ENCODE results near the gene A3GALT2.

Gene A3GALT2

DNA sequence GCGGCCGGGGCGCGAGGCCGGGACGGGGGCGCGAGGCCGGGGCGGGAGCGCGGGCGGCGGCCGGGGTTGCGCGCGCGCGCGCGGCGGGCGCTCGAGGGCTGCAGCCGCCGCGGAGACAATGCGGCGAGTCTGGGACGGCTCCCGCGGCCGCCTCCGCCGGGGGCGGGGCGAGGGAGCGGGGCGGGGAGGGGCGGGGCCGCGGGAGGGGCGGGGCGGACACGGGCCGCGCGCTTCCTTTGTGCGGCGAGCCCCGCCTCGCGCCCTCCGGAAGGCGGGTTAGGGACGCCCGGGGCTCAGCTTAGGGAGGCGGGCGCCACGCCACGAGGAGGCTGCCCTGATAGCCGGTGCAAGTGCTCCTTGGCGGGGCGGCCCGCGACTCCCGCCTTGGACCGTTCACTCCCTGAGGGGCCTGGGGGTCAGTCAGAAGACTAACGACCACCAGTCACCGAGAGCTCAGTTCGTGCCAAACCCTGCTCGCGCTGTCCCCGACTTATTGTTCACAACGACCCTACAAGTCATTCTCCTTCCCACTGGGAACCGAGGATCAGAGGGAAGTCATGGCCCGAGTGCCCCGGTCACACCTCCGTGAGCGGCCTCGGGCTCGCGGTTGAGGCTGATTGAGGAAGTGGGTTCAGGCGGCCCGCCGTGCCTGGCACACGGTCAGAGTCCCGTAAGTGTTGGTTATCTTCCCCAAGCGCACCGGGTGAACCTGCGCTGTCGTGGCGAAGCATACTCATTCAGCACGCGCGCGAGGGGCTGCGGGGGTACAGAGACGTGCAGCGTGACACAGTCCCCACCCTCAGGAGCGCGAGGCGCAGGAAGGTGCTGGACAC lies 29.1 kb upstream of the A3GALT2 start:
- peak; percentile 92 for DNase-seq

DNA sequence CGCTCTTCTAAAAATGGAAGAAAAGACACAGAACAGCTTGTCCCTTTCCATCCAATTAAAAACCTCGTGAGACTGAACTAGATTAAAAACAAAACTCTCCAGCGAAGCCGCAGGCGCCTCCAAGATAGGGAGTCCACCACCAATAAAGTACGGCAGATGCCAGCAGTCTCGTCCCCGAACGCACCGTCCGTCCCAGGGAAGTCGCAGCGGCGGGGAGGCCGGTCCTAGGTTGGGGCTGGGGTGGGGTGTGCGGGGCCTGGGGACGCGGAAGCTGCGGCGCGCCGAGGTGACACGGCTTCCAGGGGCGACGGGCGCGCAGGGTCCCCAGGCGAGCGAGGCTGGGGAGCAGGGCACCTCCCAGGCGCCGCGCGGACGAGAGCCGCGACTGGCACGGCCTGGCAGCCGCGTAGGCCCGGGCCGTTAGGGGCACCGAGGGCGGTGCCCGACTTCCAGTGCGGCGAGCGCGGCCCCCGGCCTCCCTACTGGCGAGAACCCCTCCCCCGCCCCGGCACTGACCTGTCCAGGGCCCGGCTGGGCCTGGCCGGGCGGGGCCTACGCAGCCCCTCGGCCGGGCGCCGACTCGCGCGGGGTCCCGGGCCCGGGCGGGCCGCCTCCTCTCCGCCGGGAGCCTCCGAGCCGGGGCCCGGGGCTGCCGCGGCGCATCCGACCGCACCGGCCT lies 28.3 kb upstream of the A3GALT2 start:
- DNase-seq = peak; percentile 62

DNA sequence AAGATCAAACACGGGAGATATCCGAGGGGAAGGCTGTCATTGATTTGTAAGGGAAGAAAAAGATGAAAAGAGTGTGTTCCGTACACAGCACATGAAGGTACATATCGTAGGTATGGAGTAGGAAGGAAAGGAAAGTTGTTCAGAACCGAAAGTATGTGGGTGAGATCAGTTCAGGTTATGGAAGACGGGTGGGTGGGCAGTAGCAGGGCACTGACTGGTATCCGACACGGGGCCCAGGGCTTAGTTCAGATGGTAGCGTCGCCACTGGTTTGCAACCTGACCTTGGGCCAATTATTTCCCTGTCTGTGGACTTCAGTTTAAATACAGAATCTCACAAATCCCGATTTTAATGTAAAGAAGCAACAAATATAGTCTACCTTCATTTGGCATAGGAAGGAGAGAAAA lies 27.8 kb upstream of the A3GALT2 start:
- no peak for DNase-seq

DNA sequence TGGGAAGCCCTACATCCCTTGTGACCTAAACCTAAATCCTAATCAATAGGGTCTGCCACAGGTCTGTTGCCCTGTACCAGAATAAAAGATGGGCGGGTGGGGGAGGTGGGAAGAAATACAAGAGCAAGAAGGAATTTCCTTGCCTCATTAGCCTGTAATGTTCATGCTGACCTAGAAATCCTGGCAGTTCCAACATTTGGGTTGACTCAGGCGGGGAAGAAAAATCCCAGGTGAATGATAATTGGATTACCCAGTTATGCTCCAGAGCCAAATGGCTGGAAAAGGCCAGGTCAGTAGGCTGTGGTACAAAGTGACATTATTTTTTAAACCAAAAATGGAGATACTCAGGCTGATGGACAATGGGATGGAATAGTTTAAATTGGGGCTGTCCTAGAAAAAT lies 27.3 kb upstream of the A3GALT2 start:
- no peak for DNase-seq

DNA sequence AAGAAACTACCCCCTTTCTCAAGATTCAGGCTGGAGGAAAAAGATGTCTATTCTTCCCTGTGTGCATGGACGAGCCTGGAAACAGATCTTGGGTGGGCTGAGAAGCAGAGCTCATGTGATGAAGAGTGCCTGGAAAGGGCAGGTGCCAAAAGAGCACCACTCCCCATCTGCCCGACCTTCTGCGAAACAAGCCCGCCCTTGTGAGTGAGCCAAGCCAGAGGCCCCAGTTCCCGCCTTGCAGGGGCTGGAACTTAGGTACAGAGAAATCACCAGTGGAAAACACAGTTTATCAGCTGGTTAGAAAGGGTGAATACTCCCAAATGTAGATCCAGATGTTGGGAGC lies 26.7 kb upstream of the A3GALT2 start:
- DNase-seq = peak; percentile 78

DNA sequence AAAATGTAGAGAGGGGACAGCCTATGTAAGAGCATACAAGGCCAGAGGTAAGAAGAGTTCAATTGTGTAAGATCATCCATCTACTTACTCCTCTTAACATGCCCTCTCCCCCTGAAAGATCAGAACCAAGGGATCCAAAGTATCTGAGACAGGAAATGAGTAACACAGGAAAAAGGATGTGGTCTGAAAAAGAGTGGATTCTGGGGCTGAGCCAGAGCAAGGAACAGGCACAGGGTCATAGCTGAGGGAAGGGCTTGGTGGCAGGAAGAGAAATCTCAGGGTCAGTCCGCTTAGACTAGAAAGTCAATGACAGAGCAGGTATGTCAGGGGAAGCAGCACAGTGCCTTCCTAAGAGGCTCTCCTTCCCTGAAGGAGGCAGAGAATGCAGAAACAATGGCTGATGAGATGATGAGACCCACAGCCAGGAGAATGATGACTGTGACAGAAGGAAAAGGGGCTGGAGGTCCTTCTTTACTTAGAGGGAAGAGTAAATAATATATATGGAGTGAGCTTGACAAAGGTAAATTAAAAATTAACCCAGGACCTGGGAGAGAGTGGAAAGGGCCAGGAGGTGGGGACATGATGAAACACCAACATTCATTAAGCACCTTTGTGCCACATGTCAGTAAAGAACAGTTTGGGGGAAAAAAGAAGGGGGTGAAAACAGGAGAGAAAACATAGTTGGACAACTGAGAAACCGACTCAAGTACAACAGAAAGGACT lies 26.2 kb upstream of the A3GALT2 start:
- DNase-seq = peak; percentile 63

DNA sequence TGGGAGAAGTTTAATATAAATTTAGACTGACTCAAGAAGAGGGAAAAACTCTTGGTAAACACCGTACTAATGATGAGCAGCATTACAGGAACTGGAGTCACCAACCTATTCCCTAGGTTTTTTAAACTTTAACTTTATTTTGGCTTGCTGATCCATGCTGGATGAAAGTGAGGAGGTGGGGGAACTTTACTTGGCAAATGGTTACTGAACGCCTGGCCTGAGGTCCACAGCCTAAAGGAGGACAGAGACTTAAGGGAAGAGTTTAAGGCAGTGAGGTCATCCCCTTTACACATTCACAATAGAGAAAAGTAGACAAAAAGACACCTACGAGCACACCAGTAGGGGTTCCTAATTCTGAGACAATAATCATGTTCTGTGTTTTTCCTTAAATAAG lies 25.6 kb upstream of the A3GALT2 start:
- DNase-seq = no peak

DNA sequence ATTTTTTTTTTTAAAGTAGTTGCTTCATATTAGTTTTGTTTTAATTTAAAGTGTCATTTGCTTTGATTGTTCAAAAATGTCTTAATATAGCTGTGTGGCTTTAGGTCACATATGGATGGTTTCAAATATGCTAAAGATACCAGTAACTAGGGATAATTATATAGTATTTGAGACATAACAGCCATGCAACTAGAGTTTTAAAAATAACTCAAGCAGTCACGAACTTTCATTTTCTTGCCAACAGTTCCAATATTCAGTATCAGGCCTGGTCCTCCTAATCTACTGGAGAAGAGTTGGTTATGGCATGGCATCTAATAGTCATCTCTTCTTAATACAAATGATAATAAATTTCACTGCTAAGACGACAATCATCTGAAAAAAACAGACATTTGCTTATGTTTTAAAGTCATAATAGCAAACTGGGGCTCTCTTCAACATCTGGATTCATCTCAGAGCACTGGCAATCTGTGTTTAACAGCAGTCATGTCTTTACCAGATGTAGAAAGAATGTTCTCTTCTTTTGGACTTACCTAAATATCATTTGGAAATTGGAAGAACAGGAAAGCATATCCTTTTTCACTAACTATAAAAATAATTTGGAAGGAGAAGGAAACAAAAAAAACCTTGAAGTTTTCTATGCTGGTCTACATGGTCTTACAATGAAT lies 24.1 kb upstream of the A3GALT2 start:
- no peak for DNase-seq

DNA sequence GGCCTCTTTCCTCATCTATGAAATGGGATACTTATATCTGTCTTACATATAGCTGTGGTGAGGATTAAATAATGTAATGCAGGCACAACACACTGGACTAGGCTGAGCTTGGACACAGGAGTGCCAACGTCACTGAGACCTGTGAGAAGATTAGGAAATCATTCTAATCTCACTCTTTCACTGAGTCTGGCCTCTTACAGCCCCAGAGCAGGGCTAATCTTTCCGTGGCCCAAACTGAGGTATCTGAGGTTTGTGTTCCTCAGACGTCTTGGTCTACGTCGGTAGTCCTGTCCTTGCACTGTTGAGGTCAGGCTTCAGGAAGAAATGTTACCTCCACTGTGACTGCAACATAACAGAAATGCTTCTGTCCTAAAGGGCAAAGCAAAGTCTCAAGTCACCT lies 22.6 kb upstream of the A3GALT2 start:
- DNase-seq = no peak

DNA sequence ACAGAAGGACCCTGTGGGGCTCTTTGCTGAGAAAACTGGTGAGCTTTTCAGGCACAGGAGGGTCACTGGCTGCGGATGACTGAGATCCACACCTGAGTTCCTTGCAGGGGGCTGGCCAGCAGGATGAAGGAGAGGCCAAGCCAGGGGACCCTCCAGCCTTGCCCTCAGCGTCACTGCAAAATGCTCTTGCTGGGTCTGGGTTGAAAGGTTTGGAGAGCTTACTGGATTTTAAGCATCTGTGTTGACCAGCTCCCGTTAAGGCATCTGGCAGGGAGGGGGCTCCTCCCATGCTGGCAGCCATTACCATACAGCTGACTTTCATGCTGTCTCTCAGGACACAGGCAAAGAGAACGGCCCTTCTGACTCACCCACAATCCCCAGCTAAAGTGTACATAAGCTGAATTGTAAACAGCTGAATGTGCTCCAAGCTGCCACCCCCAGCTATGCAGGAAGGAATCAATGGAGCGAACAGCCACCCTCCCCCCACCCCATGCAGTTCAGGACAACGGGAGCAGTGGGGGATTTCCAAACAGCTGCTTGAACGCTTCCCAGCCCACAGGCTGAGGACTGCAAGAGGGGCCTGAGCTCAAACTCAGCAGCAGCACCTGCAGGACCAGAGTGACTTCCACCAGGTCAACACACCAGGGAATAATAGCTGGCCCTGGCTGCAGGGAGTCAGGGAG lies 21.3 kb upstream of the A3GALT2 start:
- peak; percentile 87 for DNase-seq

DNA sequence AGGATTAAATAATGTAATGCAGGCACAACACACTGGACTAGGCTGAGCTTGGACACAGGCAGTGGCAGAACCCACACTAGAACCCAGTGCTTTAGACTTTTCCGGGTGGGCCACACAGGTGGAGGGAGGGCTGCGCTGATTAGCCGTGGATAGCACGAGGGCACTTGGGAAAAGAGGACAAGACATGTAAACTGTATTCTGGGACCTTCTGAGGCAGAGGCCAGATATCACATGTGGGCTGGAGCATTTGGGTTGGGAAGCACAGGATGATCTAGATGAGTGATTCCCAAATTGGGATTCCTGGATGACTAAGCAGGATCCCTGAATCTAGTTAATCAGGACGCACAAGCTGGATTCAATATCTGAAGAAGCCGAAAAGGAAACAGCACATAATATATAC lies 20.3 kb upstream of the A3GALT2 start:
- no peak for DNase-seq

DNA sequence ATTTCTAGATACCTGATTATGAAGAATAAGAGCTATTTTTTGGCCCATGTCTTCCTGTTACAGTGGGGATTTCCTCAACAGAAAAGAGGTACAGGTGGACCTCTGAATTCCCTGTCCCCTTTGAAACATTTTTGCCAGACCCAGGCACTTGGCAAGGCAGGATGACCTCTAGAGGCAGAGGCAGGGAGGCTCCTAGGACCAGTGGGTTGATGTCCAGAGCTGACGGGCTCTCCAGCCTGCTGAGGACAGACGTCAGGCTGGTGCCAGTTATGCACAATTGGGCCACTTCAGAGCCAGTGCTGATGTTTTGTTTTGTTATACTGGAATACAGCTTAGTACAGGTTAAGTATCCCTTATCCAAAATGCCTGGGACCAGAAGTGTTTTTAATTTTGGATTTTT lies 18.5 kb upstream of the A3GALT2 start:
- DNase-seq = no peak

DNA sequence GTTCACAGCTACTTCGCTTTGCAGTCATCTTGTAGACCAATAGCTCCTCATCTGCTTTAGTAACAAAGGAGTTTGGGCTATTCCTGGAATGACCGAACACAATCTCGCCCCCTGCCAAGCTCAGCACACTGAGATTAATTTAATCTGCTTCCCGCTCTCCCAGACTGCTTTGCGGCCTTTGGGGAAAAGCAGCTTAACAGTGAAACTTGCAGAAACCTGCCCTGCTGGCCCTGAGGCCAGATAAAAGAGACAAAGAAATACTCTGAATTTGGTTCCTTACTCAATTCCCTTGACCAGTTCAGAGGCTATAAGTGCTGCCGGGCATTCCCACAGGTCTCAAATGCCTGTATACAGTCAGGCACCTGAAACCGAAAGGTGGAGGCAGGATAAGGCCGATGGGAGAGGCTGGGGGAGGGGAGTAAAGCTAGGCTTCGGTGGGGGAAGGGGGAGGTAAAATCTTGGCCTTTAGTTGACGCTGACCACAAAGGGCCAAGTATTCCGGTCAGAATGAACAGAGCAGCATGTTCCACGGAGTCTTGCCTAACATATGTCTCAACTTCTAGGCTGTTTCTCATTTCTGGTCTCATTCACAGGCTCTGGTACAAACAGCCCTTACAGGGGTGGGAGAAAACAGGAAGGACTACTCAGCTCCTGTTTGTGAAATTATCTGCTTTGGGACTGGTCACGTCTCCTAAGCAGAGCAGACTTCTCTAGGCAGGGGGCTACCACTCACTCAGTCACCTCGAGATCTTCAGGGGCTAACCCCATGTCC lies 17.7 kb upstream of the A3GALT2 start:
- DNase-seq = peak; percentile 50

DNA sequence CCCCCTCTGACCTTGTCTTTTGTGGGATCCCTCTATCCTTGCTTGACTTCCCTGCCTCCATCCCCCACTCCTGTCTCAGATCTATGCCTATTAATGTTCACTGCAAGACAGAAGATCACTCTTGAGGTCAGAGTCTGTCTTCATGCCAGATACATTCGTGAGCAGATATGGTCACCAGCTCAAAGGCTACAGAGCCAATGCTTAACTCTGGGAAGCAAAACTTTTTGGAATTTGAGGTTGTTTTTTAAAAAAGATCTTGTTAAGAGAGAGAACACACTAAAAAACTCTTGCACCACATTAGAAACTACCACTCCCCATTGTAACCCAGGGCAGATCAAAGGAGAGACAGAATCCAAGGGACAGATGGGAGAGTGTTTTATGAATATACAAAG lies 17.1 kb upstream of the A3GALT2 start:
- no peak for DNase-seq

DNA sequence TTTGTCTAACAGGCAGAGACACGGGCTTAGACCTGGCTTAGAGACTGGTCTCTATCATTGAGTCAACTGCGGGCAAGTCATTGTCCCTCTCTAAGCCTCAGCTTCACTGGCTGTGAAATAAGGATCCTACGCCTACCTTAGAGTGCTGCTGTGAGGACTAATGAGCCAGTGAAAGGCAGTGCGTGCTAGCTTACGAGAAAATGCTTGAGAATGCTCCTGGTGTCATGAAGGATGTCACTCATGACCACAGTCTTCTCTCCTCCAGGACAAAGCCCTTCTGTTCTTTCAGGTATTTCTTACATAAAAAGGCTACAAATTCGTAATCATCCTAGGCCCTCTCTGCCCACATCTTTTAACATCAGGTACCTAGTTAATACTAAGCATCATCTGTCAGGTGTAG lies 16.5 kb upstream of the A3GALT2 start:
- no peak for DNase-seq

DNA sequence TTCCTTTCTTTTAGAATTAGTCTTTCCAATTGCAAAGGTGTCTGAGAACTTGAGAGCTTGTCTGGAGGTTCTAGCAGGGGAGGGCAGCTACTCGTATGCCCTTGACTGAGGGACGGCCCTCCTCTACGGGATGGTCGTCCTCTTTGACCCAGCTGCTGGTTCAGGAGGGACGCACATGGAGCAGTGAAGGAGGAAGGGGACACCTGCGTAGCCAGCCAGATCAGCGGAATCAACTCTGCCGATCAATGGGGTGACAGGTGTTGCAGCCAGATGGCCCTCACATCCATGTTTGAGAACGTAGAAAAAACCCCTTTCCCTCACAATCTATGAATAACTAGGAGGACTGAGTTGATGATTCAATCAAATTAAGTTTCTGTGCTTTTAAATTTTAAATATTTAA lies 15.7 kb upstream of the A3GALT2 start:
- no peak for DNase-seq

DNA sequence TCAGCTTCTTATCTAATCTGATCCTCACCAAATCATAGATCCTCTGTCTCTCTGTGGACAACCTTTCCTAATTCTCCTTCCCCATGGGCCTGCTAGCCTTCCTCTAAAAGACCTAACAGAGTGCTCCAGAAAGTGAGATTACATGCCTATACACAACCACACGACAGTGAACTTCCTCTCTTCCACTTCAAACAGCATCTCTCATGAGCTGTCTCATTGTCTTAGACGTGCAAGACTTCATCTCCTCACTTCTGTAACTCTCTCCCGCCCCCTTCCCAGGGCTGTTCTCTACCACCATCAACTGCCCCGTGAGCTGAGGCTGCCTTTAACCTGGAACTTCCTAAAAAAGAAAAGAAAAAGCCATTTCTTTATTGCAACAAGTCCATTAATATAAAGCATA lies 14.1 kb upstream of the A3GALT2 start:
- DNase-seq = no peak

DNA sequence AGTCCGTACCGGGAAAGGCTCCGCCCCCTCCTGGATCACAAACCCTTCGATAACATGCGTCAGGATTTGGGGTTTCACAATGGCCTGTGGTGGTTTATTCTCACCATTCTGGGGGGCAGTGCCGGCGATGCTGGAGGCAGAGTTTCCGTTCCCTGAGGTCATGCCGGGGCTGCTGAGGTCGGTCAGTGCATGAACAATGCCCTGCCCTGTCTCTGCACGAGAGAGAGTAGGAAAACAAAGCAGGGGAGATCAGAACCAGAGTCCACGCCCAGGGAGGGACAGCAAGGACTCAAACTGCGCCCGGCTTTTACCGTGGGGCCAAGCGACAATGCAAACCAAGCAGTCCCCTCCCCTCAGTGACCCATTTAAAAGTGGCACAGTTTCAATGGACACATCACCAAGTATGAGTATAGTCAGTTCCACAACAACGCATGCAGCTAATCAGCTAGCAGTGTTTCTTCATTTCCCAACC lies 13.2 kb upstream of the A3GALT2 start:
- DNase-seq = no peak

DNA sequence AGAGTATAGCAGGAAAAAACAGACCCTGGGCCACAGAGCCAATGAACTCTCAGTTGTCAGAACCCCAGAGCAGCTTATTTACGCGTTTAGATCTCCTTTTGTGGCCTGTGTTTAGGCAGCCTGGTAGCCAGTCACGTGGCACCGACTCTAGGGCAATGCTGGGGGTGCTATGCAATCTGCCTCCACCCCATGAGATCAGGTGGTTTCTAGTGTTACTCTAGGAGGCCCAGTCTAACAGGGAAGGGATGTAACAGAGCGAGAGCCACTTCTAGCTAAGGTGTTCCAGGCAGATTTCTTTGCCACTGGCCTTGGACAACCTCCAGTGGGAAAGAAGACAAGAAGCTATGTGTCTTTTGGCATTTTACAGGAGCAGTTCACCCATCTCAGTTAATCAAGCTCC lies 12.0 kb upstream of the A3GALT2 start:
- DNase-seq = no peak

DNA sequence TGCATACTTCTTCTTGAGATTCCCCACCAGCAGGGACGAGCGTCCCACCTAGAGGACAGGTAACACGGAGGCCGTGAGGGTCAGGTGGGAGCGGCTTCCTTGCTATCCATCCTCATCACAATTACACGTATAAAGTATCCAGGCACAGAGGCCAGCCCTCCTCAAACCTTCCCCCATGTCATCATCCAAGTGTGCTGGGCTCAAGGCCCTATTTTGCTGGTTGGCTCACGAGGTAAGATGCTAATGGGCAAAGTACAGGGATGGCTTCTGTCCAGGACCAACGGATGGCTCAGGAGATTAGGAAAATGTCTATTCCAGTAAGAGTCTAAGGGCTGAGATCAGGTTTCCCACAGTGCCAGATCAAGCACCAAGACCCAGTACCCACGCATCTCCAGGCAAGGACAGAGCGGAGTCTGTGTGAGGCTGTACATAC lies 11.5 kb upstream of the A3GALT2 start:
- DNase-seq = no peak

DNA sequence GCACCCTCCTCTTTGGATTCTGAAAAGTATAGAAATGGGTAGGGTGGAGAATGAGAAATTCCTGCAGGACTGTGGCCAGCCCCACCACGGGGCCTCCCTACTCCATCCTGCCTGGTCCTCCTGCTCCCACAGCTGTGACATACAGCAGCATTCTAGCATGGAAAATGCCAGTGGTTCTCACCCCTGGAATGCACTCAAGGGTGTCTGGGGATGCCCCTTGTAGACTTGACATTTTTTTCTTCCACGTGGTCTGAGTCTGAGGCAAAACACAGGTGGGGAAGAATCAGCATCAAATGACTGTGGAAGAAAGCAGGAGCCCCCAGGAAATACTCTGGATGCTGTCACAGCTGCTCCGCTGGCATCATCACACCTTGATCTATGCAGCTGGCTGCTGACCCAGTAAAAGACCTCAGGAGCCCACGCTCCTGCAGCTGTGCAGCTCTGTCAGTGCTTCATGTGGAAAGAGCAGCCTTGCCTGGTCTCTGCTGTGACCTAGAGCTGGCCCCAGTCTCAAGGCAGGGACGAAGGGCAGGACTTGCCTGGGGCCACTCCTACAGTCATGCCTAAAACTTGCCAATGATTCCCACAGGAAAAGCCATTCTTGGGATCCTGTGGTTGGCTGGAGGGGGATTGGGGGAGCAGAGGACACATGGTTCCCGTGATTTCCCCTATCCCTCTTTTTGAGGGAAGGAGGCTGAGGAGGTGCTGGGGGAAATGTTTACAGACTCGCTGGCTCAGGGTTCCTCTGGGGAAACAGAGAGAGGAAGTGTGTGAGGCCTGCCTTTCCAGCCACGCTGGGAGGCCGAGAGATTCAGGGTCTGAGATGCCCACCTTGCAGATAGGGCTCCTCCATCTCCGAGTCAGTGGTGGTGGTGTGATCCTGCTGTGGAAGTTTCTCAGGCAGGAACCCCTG lies 10.8 kb upstream of the A3GALT2 start:
- no peak for DNase-seq

Data from femur (tissue), 1 donor.